ENCODE data around the gene TSNAX.

Gene TSNAX

GRCh38 chr1:231544943-231545592, 16.6 kb downstream of the TSNAX start:
- TF ChIP-seq, protein P1, sequence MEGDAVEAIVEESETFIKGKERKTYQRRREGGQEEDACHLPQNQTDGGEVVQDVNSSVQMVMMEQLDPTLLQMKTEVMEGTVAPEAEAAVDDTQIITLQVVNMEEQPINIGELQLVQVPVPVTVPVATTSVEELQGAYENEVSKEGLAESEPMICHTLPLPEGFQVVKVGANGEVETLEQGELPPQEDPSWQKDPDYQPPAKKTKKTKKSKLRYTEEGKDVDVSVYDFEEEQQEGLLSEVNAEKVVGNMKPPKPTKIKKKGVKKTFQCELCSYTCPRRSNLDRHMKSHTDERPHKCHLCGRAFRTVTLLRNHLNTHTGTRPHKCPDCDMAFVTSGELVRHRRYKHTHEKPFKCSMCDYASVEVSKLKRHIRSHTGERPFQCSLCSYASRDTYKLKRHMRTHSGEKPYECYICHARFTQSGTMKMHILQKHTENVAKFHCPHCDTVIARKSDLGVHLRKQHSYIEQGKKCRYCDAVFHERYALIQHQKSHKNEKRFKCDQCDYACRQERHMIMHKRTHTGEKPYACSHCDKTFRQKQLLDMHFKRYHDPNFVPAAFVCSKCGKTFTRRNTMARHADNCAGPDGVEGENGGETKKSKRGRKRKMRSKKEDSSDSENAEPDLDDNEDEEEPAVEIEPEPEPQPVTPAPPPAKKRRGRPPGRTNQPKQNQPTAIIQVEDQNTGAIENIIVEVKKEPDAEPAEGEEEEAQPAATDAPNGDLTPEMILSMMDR (IDR thresholded peaks at IDR 0.05; ENCODE audit: extremely low read depth, insufficient read depth, missing control alignments): no peak
- DNase-seq (ENCODE audit: low spot score): no peak
- in situ Hi-C loops (cut with MboI; ENCODE audit: low pct_unique_long_range_greater_than_20kb, low sequenced_read_pairs, unreplicated experiment): no loop called here

GRCh38 chr1:231546693-231547092, 18.2 kb downstream of the TSNAX start:
- DNase-seq (ENCODE audit: low spot score): no peak
- TF ChIP-seq, protein P1 (IDR thresholded peaks at IDR 0.05; ENCODE audit: extremely low read depth, insufficient read depth, missing control alignments): no peak
- in situ Hi-C loops (cut with MboI; ENCODE audit: low pct_unique_long_range_greater_than_20kb, low sequenced_read_pairs, unreplicated experiment): no loop called here

DNA sequence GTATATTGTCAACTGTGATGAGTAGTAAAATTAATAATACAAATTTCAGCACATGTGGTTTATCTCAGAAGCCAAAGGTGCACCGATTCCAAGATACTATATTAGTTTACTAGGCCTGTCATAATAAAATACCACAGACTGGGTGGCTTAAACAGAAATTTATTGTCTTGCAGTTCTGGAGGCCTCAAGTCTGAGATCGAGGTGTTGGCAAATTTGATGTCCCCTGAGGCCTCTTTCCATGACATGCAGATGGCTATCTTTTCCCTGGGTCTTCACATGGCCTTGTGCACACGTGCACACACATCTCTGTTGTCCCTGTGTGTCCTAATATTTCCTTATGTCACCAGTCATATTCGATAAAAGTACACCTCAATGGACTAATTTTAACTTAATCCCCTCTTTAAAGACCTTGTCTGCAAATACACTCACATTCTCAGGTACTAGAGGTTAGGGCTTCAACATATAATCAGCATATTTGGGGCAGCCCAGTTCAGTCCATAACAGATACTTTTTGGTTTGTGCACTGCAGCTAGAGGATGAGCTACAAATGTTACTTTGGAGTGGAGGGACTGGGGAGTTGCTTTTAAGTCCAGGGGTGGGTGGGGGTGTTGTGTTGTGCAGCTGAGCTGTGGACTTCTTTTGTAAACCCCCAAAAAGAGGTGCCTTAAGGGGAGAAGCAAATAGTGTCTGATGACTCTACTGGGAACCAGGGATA, 21.4 kb downstream of the TSNAX start:
- TF ChIP-seq, protein P1 (IDR thresholded peaks at IDR 0.05; ENCODE audit: extremely low read depth, insufficient read depth, missing control alignments): no peak
- in situ Hi-C loops (cut with MboI; ENCODE audit: low pct_unique_long_range_greater_than_20kb, low sequenced_read_pairs, unreplicated experiment): no loop called here
- no peak for DNase-seq (ENCODE audit: low spot score)

DNA sequence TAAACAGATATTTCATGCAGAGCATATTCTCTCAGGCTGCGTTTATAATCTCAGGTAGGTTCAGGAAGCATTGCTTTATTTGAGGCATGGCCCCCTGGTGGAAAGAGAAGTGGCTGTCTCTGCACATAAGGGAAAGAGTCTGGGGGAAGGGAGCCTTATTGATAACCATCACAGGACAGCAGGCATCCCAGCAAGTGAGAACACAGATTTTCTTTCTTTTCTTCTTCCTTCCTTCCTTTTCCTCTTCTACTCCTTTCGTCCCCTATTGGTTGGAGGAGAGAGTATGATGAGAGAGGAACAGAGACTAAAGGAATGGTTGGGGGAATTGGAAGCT, 21.9 kb downstream of the TSNAX start:
- peak; percentile 33 for DNase-seq (ENCODE audit: low spot score)
- in situ Hi-C loops (cut with MboI; ENCODE audit: low pct_unique_long_range_greater_than_20kb, low sequenced_read_pairs, unreplicated experiment): no loop called here
- TF ChIP-seq, protein P1 (IDR thresholded peaks at IDR 0.05; ENCODE audit: extremely low read depth, insufficient read depth, missing control alignments): peak; percentile 53

DNA sequence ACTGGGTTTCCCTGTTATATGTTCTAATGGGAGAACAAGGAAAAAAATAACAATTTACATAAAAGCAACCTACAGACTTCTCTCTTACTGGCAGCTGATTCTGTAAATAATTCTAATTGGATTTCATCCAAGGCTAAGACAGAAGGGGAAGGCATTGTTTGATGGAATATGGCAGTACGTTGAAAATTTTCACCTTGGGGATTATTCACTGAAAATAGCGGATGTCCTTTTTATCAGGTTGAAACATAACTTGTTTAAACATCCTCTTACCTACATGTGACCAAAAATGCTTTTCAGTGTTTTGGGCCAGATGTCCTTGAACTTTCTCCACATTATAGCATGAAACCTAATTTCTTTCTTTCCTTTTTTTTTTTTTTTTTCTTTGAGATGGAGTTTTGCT, 24.9 kb downstream of the TSNAX start:
- TF ChIP-seq, protein P1 (IDR thresholded peaks at IDR 0.05; ENCODE audit: extremely low read depth, insufficient read depth, missing control alignments): no peak
- DNase-seq (ENCODE audit: low spot score): no peak
- in situ Hi-C loops (cut with MboI; ENCODE audit: low pct_unique_long_range_greater_than_20kb, low sequenced_read_pairs, unreplicated experiment): no loop called here

DNA sequence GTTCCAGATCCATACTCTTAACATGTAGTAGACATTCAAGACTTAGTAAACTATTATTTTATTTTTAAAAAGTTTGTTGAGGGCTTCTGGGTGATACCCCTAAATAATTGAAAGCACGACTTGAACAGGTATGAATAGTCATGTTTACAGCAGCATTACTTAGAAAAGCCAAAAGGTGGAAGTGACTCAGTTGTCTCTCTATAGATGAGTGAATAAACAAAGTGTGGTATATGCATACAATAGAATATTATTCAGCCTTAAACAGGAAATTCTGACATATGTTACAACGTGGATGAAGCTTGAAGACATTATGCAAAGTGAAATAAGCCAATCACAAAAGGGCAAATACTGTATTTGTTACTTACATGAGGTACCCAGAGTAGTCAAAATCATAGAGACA, 26.5 kb downstream of the TSNAX start:
- TF ChIP-seq, protein P1 (IDR thresholded peaks at IDR 0.05; ENCODE audit: extremely low read depth, insufficient read depth, missing control alignments): no peak
- no peak for DNase-seq (ENCODE audit: low spot score)
- in situ Hi-C loops (cut with MboI; ENCODE audit: low pct_unique_long_range_greater_than_20kb, low sequenced_read_pairs, unreplicated experiment): no loop called here
